Limb (tissue), 2 donors: ENCODE data around the gene AWAT1.
A peak's percentile ranks its signal among the peaks of the same experiment; 100 is the strongest.
"Not testable (repeated sequence)": the region's sequence is repeated elsewhere in the genome, so short reads cannot be mapped to it uniquely, and the experiment has no call there.

Experiments
- DNase-seq, 2 donors: peaks; one replicate each; pipeline ENCODE4 v3.0.0-alpha.2; 2016; ENCODE audit errors: extremely low spot score in 2 of 2

AWAT1 gene

GRCh38 chrX:70262952-70263567 lies 28.6 kb downstream of the AWAT1 start:
- DNase-seq, result peak; percentile 2 to 44

GRCh38 chrX:70264784-70265183 lies 30.3 kb downstream of the AWAT1 start:
- no peak for DNase-seq

GRCh38 chrX:70268034-70268433 lies 33.6 kb downstream of the AWAT1 start, which contains the start of gene ARR3:
TSS of gene ARR3 (plus strand) at chrX:70268334. CDS start at chrX:70269386, 1,052 bp downstream.
- DNase-seq, result no peak

DNA sequence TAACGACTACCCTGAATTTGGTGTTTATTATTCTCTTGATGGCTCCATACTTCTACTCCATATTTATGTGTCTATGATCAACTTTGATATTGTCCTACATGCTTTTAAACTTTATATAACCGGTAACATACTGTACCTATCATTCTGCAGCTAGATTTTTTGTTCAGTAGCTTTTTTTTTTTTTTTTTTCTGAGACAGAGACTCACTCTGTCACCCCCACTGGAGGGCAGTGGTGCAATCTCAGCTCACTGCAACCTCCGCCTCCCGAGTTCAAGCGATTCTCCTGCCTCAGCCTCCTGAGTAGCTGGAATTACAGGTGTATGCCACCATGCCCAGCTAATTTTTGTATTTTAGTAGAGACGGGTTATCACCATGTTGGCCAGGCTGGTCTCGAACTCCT lies 39.6 kb downstream of the AWAT1 start:
- not testable (repeated sequence) for DNase-seq

GRCh38 chrX:70279081-70279480 lies 44.6 kb downstream of the AWAT1 start:
- no peak for DNase-seq

DNA sequence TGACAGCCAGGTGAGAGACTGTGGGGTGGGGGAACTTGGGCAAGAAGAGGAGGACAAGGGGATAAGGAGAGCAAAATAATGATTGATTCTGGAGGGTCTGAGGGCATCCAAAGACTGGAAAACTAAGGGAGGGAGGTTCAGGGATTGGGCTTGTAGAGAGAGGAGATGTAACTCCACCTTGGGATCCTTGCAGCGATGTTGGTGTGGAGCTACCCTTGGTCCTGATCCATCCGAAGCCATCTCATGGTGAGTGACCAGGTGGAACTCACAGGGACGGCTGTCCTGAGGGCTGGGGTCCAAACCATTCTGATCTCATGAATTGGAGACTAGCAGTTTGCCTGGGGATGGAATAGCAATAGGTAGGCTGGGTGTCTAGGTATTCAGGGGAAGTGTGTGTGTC lies 46.1 kb downstream of the AWAT1 start:
- no peak for DNase-seq

DNA sequence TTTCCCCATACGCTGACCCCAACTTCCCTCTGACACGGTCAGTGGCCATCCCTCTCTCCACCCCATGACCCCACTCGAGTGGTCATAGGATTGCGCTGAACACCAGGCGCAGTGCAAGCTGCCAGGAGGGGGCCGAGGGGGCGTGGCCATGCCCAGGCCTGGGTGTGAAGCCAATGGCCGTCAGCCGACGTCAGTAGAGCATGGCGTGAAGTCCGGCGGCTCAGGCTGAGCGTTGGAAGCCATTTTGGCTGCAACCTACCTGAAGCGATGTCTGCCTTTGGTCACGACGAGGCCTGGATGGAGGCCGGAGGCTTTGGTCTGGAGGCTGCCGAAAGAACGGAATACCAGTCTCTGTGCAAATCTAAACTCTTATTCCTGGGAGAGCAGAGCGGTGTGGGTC lies 47.5 kb downstream of the AWAT1 start, which contains the start of gene RAB41:
TSS of gene RAB41 (plus strand) at position 222 of the 400 bp plus-strand sequence. CDS start at position 268, 46 bp downstream.
- DNase-seq, result no peak

- DNase-seq, result no peak
These were observed 54.8 kb downstream of the AWAT1 start for GRCh38 chrX:70289168-70289792.
